Measurements from ENCODE around the gene MAPKAP1.

MAPKAP1 gene

GRCh38 chr9:125706651-125707471 lies at the start of gene MAPKAP1:
Gene MAPKAP1 (minus strand): TSS chr9:125707208. CDS start chr9:125672574, 34,634 bp downstream.
- DNase-seq, result peak; percentile 91 to 92

GRCh38 chr9:125756518-125756917 lies 49.5 kb upstream of the MAPKAP1 start:
- no peak for DNase-seq

DNA sequence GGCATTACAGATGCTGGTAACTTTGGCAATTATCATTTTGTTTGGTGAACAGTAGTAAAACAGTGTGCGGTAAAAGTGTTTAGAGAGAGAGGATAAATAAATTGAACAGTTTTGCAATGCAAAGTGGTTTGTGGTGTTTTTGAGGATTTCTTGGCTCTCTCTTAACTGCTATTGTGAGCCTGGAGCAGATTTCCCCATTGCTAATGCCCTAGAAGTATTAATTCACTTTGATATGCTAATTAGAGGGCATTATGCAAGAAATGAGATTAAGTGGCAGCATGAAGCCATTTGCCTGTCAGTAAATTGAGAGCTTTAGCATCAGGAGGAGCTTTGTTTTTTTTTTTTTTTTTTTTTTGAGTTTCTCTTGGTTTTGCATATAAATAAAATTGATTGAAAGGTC lies 48.3 kb upstream of the MAPKAP1 start:
- no peak for DNase-seq

DNA sequence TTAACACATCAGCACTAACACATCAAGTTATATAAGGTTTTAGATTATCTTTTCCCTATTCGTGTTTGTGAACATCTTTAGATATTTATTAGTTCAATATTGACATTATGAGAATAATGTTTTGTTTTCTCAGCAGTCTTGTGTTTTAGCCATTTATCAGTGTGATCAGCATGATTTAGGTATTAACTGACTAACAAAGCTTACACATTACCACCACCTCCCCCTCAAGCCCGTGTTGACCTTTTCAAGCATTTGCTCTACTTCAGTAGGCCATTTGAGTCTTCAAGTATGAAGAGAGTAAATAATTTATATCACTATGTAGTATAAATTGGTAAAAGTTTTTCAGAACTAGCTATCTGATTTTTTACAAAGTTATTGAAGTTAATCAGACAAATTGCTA lies 47.1 kb upstream of the MAPKAP1 start:
- no peak for DNase-seq

DNA sequence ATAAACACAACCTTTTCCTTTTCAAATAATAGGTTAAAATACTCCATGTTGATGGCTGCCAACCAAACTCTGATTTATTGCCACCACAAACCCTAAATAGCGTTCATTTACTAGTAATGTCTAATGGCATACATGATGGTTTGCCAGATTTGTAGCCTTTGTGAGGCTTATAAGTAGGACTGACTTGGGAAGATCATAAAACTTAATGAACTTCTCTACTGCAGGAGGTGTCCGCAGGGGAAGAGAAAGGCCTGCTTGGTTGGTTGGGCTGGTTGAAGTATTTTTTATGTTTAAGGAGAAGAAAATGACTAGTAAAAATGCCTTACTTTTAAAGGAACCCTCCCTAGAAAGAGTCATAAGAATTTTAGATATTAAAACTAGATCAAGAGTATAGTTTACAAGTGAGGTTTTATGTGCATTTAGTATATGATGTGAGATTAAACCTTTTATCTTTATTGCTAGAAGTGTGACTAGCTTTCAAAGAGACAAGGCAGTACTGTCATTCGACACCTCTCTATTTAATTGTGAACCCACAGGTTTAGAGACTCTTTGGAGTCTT lies 45.1 kb upstream of the MAPKAP1 start:
- DNase-seq, result no peak

DNA sequence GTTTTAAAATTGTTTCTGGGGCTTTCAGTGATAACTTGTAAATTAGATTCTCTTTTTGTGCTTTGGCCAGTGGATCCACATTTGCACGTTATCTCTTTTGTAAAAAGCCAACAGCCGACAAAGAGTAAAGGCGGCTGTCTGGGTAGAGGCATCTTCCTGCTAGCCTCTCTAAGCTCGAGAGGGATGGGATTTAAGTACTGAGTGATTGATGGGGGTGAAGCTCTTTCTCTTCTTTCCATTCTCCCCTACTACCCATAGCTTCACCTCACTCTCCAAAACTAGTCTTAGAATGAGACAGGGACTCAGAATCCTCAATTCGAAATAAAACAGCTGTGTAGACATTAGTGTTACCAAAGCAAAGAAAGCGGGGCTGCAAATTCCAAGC lies 43.6 kb upstream of the MAPKAP1 start:
- no peak for DNase-seq

DNA sequence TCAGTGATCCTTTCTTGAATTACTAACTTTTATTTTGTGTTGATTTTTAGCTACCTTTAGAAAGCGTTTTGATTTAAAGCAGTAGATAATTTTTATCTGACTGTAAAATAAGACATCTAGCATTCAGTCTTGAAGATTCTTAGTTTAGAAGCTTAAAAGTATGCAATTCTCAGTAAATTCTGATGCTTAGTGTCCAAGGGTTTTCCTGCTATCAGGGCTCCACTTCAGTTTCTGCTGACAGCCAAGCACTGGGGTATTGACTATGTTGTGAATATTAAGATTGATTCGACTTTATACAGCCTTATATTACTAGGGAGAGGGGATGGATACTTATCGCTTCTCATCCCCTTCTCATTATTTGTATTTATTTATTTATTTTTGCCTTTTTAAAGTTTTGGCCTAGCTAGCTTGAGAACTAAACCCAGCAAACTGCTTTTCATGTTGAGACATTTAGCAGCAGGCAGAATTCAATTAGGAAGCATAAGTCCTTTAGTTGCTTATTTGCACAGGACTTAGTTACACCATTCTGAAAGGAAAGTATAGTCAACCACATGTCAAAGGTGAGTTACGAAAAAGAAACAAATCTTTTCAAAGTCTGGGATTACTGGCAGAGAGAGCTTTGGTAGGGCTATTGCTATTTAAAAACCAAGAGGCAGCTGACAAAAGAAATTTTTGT lies 43.1 kb upstream of the MAPKAP1 start:
- no peak for DNase-seq

DNA sequence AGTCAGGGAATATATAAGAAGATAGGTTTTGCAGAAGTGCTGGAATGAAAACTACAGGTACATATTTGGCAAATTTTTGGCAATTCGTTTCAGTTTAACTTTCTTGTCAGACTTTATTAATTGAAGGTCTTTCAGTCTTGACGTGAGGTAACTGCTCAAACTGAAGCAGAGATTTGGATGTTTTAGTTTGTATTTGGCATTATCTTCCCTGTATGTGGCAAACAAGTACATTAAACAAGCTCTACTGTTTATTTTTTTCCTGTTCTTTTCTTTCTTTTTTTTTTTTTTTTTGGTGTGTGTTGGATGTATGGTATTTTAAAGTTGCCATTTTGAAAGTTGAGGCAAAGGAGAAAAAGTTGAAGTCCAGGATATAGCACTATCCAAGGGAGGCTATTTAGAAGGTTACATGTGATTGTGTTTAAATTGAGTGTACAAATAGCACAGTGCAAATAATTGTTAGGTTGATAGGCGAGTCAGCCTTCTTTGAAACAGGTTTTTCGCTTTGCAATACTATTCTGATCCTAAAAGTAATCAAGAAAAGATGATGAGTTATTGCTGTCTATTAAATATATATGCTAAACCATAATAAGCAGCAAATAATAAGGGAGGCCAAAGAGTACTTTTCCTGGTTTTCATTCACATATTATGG lies 42.4 kb upstream of the MAPKAP1 start:
- no peak for DNase-seq

GRCh38 chr9:125748446-125749099 lies 41.6 kb upstream of the MAPKAP1 start:
- DNase-seq, result no peak

GRCh38 chr9:125747765-125748445 lies 40.9 kb upstream of the MAPKAP1 start:
- no peak for DNase-seq

GRCh38 chr9:125747053-125747764 lies 40.2 kb upstream of the MAPKAP1 start, which contains the start of gene PBX3:
Gene PBX3 (plus strand): TSS chr9:125747373.
- DNase-seq, result no peak

DNA sequence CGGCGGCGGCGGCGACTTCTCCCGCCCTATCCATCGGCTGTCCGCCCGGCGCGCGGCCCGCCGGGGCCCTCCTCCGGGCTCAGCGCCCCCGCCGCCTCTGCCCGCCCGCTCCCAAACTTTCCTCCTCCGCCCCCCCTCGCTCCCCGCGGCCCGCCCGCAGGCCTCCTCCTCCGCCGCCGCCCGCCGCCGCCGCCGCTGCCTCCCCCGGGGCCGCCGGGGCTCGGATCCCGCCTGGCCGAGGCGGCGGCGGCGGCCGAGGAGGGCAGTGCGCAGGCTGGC lies 39.7 kb upstream of the MAPKAP1 start:
- DNase-seq, result no peak

GRCh38 chr9:125746017-125746773 lies 39.2 kb upstream of the MAPKAP1 start:
- peak; percentile 58 to 80 for DNase-seq

GRCh38 chr9:125745682-125746016 lies 38.6 kb upstream of the MAPKAP1 start:
- no peak for DNase-seq

DNA sequence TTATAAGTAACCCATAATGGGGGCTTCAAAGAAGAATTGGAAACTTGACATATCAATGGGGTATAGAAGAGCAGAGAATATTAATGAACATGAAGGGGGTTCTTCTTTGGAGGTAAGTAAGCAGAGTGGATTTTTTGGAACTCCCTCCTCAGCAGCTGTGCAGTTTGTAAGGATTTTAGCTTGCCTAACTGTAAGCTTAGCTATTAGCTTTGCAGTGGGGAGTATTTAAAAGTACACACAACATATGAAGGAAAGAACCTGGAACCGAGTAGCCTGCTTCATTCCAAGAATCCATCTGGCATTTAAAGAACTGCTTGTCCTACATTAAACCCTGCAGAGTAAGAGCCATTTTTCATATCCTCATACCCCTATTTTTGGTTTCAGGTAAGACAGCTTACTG lies 38.0 kb upstream of the MAPKAP1 start:
- no peak for DNase-seq

DNA sequence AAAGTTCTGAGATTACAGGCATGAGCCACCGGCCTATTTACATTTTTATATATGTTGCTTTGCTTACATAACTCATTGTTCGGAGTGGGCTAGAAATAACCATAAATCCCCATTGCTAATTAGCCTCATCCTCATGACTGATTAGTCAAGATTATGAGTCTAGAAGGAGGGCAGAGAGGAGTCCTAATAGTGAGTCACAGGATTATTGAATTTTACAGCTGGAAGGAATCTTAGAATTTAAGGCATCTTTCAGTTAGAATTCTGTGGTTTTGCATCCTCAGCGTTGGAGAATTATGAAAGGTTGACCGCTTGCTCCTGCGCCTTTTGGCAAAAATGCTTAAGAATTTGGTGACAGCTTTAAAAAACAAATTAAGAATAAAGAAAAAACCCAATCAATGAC lies 37.6 kb upstream of the MAPKAP1 start:
- no peak for DNase-seq

GRCh38 chr9:125743682-125744428 lies 36.8 kb upstream of the MAPKAP1 start:
- DNase-seq, result no peak

- no peak for DNase-seq
Measured at GRCh38 chr9:125742657-125743056, 35.6 kb upstream of the MAPKAP1 start.

DNA sequence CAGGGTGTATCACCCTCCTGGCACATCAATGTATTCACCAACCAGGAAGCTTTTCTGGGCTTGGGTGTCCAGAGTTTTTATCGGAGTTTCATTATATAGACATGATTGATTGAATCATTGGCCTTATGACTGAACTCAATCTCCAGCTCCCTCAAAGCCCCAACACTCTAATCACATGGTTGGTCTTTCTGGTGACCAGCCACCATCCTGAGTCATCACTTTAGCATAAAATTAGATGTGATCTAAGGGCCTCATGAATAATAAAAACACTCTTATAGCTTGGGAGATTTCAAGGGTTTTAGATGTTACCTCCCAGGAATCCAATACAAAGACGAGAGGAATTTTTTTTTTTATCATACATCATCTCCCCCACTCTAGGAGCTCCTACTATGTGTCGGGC lies 32.4 kb upstream of the MAPKAP1 start:
- no peak for DNase-seq

DNA sequence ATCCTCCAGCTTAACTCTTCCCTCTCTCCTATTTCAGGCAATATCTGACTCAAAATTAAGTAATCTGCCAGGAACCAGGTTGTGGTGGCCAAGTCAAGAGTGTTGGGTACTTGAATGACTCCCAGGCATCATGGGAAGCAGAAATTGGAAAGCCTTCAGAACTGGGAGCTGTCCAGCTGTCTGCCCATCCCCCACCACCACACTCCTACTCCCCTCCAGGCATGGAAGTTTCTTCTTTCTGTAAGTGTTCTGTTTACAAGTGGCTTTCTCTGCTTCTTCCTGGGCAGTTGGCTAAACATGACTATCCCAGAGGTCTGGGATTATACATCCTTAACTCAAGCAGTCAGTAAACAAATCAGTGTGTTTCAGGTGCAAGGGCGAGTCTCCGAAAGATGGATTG lies 25.6 kb upstream of the MAPKAP1 start:
- no peak for DNase-seq

DNA sequence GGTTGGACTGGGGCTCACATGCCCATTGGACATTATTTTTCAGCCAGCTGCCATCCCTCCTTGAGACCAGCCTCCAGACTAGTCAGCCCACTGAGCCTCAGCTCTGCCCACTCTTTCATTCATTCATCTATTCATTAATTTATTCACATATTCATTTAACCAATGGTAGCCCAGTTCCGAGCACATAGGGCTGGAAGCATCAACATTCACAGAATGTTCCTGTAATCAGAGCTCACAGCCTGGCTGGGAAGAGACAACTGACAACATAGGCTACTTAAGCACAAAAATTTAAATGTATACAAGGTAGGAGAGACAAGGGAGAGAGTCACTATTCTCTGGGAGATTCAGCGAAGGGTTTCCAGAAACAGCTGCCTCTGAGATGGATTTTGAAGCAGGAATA lies 23.2 kb upstream of the MAPKAP1 start:
- no peak for DNase-seq
